ENCODE data around the gene PWP2.

DNA sequence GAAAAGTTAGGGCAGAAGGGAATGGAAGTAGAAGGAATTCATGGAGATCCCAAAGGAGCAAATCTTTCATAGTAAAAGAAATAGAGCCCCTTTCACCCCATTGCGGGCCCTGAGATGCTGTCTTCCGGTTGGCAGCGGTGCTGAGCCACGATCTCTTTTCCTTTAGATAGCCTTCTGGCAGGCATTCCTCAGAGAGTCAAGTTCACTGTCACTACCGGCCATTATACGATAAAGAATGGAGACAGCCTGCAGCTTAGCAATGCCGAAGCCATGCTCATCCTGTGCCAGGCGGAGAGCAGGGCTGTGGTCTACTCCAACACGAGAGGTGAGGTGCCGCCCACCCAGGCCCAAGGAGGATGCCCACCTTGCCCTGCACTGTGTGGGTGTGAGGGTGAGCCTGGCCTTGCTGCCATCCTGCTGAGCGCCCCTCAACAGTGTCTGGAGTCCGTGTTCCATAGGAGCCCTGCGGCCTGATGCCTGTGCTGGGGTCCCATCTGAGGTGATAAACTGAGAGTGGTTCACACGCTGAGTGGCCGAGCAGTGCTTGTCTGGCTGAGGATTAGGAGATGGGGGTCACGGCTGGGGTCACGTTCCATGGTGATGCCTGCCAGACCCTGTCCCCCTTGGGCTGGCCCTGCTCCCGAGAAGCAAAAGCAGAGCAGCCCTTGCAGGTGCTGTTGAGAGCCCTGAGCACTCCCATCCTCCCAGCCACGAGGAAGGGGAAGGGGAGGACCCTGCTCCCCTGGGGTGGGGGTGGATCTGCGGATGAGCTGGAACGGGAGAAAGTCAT, 20.4 kb upstream of the PWP2 start:
- TF ChIP-seq POLR2A (IDR thresholded peaks at IDR 0.05; ENCODE audit: low read depth) = no peak
- TF ChIP-seq, protein P1, sequence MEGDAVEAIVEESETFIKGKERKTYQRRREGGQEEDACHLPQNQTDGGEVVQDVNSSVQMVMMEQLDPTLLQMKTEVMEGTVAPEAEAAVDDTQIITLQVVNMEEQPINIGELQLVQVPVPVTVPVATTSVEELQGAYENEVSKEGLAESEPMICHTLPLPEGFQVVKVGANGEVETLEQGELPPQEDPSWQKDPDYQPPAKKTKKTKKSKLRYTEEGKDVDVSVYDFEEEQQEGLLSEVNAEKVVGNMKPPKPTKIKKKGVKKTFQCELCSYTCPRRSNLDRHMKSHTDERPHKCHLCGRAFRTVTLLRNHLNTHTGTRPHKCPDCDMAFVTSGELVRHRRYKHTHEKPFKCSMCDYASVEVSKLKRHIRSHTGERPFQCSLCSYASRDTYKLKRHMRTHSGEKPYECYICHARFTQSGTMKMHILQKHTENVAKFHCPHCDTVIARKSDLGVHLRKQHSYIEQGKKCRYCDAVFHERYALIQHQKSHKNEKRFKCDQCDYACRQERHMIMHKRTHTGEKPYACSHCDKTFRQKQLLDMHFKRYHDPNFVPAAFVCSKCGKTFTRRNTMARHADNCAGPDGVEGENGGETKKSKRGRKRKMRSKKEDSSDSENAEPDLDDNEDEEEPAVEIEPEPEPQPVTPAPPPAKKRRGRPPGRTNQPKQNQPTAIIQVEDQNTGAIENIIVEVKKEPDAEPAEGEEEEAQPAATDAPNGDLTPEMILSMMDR (IDR thresholded peaks at IDR 0.05) = no peak
- no peak for TF ChIP-seq EP300 (IDR thresholded peaks at IDR 0.05)

Measured in esophagus muscularis mucosa (tissue), 4 donors.